Testis (tissue), 3 donors: ENCODE results near the gene ANO1. TPM values are rescaled to one million over a fixed set of nuclear protein-coding genes. Genes with fewer than 3 reads are reported as not detected.

Experiments used
- DNase-seq: peaks from one replicate; pipeline ENCODE4 v3.0.0-alpha.2; 2019
- H3K27ac ChIP-seq, 2 donors: fragments of 200-600 bp; sonication (generic); one replicate each; pipeline ENCODE4 v1.5.1; 2019
- H3K27me3 ChIP-seq: fragments of 200-600 bp; sonication (generic); one replicate; pipeline ENCODE4 v1.5.1; 2019
- H3K36me3 ChIP-seq: fragments of 200-600 bp; sonication (generic); one replicate; pipeline ENCODE4 v1.5.1; 2017; ENCODE audit warnings: low read depth; ENCODE audit errors: missing control alignments
- H3K4me1 ChIP-seq: fragments of 200-600 bp; sonication (generic); one replicate; pipeline ENCODE4 v1.5.1; 2019
- H3K4me3 ChIP-seq, 2 donors: fragments of 200-600 bp; sonication (generic); one replicate each; pipeline ENCODE4 v1.5.1; 2017 to 2019
- H3K9me3 ChIP-seq: fragments of 200-600 bp; sonication (generic); one replicate; pipeline ENCODE4 v1.5.1; 2017
- POLR2A ChIP-seq: fragments of 450-650 bp; IDR thresholded peaks from one replicate; pipeline ENCODE4 v1.6.1; 2017; ENCODE audit warnings: antibody characterized with exemption, mild to moderate bottlenecking, moderate library complexity
- WGBS, 2 donors: methylation state at CpG; one replicate each; pipeline ENCODE4 v1.1.5; 2018; 5-methylcytosine and 5-hydroxymethylcytosine counted together
- intact Hi-C: fragments of 100-400 bp; cut with DNase I; formaldehyde crosslinking; loops from one replicate; pipeline ENCODE4 v1.15.1; 2023; ENCODE audit warnings: low total_unique reads
- polyA plus RNA-seq: library from polyadenylated mRNA; stranded (reverse); fragments of 350-450 nt; fragmentation: Illumina TruSeq; extraction: RNeasy Lipid Tissue Mini Kit (QIAGEN cat#74804); gene quantifications from one replicate; pipeline ENCODE4 v1.2.3, GENCODE V29; 2014; ENCODE audit warnings: low read depth, low replicate concordance; ENCODE audit not compliant: insufficient read depth
- total RNA-seq, 2 donors: library from RNA; depleted of rRNA; stranded (reverse); fragments of >200 nt; gene quantifications; one replicate each; pipeline ENCODE4 v1.2.3, GENCODE V29; 2016
- TF ChIP-seq, protein P1 (sequence below), 3 experiments: fragments of 450-650 bp in 2 of 3; fragments of 200-600 bp in 1 of 3; sonication (generic) in 1 of 3; IDR thresholded peaks; one replicate each; pipeline ENCODE4 v1.5.1; 2016 to 2019; ENCODE audit warnings: antibody characterized with exemption in 3 of 3, mild to moderate bottlenecking in 2 of 3, moderate library complexity in 1 of 3

The ANO1 gene
- total and polyA plus RNA-seq, 3 donors from 2014 or later: 10.3 to 42.7 (median 25.4) TPM

DNA sequence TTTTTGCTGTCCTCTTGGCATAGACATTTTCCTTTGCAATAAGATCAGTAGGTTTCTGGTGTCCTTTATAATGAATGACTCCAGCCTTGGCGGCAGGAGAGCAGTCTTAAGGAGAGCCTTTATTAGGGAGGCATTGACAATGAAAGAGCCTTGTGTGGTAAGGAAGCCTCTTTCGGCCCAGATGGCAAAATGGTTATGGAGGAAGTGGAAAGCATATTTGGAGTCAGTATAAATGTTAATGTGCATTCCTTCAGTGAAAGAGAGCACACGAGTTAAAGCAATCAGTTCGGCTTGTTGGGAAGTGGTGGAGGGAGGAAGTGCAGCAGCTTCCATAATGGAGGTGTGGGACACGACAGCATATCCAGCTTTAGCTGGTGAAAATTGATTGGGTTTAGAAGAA is 18.1 kb upstream of the ANO1 start:
- Histone ChIP-seq H3K9me3 (no peaks in the 10 kb centered on the region), H3K4me1 (no peaks in the 10 kb centered on the region), H3K27me3 (no peaks in the 10 kb centered on the region), H3K4me3 (no peak overlapping the region), H3K27ac (no peak overlapping the region), H3K36me3 (no peaks in the 10 kb centered on the region)
- intact Hi-C loops: no loop called here
- TF ChIP-seq, protein P1, sequence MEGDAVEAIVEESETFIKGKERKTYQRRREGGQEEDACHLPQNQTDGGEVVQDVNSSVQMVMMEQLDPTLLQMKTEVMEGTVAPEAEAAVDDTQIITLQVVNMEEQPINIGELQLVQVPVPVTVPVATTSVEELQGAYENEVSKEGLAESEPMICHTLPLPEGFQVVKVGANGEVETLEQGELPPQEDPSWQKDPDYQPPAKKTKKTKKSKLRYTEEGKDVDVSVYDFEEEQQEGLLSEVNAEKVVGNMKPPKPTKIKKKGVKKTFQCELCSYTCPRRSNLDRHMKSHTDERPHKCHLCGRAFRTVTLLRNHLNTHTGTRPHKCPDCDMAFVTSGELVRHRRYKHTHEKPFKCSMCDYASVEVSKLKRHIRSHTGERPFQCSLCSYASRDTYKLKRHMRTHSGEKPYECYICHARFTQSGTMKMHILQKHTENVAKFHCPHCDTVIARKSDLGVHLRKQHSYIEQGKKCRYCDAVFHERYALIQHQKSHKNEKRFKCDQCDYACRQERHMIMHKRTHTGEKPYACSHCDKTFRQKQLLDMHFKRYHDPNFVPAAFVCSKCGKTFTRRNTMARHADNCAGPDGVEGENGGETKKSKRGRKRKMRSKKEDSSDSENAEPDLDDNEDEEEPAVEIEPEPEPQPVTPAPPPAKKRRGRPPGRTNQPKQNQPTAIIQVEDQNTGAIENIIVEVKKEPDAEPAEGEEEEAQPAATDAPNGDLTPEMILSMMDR (IDR thresholded peaks at IDR 0.05): no peak
- TF ChIP-seq POLR2A: no peak
- DNase-seq: no peak
- 76 to 80% methylated on average over 5 of the region's 5 CpGs for WGBS, 2 donors

- no peak for DNase-seq
- no peaks in the 10 kb centered on the region for H3K4me1 ChIP-seq
- H3K9me3 ChIP-seq: no peaks in the 10 kb centered on the region
- H3K27me3 ChIP-seq: no peaks in the 10 kb centered on the region
- no peak overlapping the region for H3K27ac ChIP-seq
- H3K4me3 ChIP-seq: no peak overlapping the region
- 84 to 85% methylated on average over 10 of the region's 10 CpGs for WGBS, 2 donors
- TF ChIP-seq, protein P1 (IDR thresholded peaks at IDR 0.05): no peak
- no peak for TF ChIP-seq POLR2A
- intact Hi-C loops: no loop called here
- no peaks in the 10 kb centered on the region for H3K36me3 ChIP-seq
These were observed 17.4 kb upstream of the ANO1 start for GRCh38 chr11:70060611-70061293.

- H3K4me3 ChIP-seq: no peak overlapping the region
- 83 to 100% methylated on average over 1 of the region's 1 CpG for WGBS, 2 donors
- intact Hi-C loops: no loop called here
- no peaks in the 10 kb centered on the region for H3K4me1 ChIP-seq
- H3K27ac ChIP-seq: no peak overlapping the region
- H3K36me3 ChIP-seq: no peaks in the 10 kb centered on the region
- no peak for DNase-seq
- no peaks in the 10 kb centered on the region for H3K9me3 ChIP-seq
- no peak for TF ChIP-seq POLR2A
- TF ChIP-seq, protein P1 (IDR thresholded peaks at IDR 0.05): no peak
- H3K27me3 ChIP-seq: no peaks in the 10 kb centered on the region
These were observed 16.4 kb upstream of the ANO1 start for GRCh38 chr11:70061734-70062133.

DNA sequence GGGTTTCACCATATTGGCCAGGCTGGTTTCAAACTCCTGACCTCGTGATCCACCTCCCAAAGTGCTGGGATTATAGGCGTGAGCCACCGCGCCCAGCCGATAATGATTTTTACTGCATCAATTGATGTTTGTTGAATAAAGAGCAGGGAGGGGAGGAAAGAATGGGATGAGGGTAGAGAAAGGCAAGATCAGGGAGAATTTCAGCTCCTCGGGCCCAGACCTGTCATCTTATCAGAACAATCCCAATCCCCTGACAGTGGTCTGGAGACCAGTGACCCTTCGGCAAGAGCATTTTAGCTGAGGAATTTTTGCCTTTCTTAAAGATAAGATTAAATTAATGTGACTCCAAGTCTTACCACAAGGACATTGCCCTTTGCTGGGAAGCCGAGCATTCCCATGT is 15.0 kb upstream of the ANO1 start:
- Histone ChIP-seq H3K4me3 (no peak overlapping the region), H3K27ac (no peak overlapping the region), H3K9me3 (no peaks in the 10 kb centered on the region), H3K27me3 (no peaks in the 10 kb centered on the region), H3K4me1 (no peaks in the 10 kb centered on the region), H3K36me3 (no peaks in the 10 kb centered on the region)
- intact Hi-C loops: no loop called here
- no peak for DNase-seq
- TF ChIP-seq, protein P1 (IDR thresholded peaks at IDR 0.05): no peak
- TF ChIP-seq POLR2A: no peak
- WGBS, 2 donors: 92% methylated on average over 8 of the region's 8 CpGs

DNA sequence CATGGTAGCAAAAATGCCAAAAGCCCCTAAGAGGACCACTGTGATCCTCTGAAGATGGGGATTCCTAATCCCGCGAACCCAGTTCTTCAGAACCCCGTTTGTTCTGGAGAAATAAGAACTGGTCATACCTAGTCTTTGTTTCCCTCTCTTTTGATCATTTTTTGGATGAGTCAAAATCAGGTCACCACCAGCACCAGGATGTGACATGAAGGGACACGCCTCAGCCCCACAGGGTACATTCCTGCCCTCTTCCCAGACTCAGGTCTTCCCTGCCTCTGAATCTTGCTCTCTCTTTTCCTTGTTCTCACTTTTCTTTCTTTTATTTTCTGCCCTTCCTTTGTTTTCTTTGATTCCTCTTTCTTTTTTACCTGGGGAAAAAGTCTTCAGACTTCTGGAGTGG is 14.6 kb upstream of the ANO1 start:
- intact Hi-C loops: no loop called here
- no peak overlapping the region for H3K27ac ChIP-seq
- TF ChIP-seq POLR2A: no peak
- TF ChIP-seq, protein P1 (IDR thresholded peaks at IDR 0.05): no peak
- DNase-seq: no peak
- no peaks in the 10 kb centered on the region for H3K36me3 ChIP-seq
- WGBS, 2 donors: 95 to 98% methylated on average over 4 of the region's 4 CpGs
- H3K4me1 ChIP-seq: no peaks in the 10 kb centered on the region
- no peaks in the 10 kb centered on the region for H3K27me3 ChIP-seq
- no peak overlapping the region for H3K4me3 ChIP-seq
- H3K9me3 ChIP-seq: no peaks in the 10 kb centered on the region
